Pons (tissue), 1 donor: ENCODE measurements around the gene EVC2.
"Not testable (repeated sequence)": the region's sequence is repeated elsewhere in the genome, so short reads cannot be mapped to it uniquely, and the experiment has no call there.

Experiments
- DNase-seq: peaks from one replicate; pipeline ENCODE4 v3.0.0-alpha.2; 2016; ENCODE audit warnings: low spot score

The EVC2 gene

GRCh38 chr4:5629542-5629941 lies 78.8 kb downstream of the EVC2 start:
- no peak for DNase-seq

- DNase-seq = no peak
These were observed 81.4 kb downstream of the EVC2 start for GRCh38 chr4:5626913-5627312.

- DNase-seq = no peak
These were observed 85.8 kb downstream of the EVC2 start for GRCh38 chr4:5622596-5622995.

- DNase-seq = no peak
These were observed 88.3 kb downstream of the EVC2 start for GRCh38 chr4:5619913-5620625.

- no peak for DNase-seq
These were observed 90.1 kb downstream of the EVC2 start for GRCh38 chr4:5618051-5618960.

GRCh38 chr4:5616331-5616950 lies 91.9 kb downstream of the EVC2 start:
- DNase-seq = no peak

- DNase-seq = no peak
These were observed 92.8 kb downstream of the EVC2 start for GRCh38 chr4:5615496-5616075.

- DNase-seq = no peak
These were observed 96.6 kb downstream of the EVC2 start for GRCh38 chr4:5611750-5612149.

- DNase-seq = no peak
These were observed 98.9 kb downstream of the EVC2 start for GRCh38 chr4:5609306-5610007.

GRCh38 chr4:5593828-5594227 lies 114.5 kb downstream of the EVC2 start:
- not testable (repeated sequence) for DNase-seq

GRCh38 chr4:5592272-5592671 lies 116.1 kb downstream of the EVC2 start:
- no peak for DNase-seq

- DNase-seq = no peak
These were observed 118.9 kb downstream of the EVC2 start for GRCh38 chr4:5589495-5589894.

- no peak for DNase-seq
These were observed 120.3 kb downstream of the EVC2 start for GRCh38 chr4:5588046-5588445.

- no peak for DNase-seq
These were observed 132.4 kb downstream of the EVC2 start for GRCh38 chr4:5575941-5576340.

GRCh38 chr4:5574386-5574785 lies 134.0 kb downstream of the EVC2 start:
- DNase-seq = no peak

- no peak for DNase-seq
These were observed 134.4 kb downstream of the EVC2 start for GRCh38 chr4:5573965-5574364.

GRCh38 chr4:5572751-5573150 lies 135.6 kb downstream of the EVC2 start:
- no peak for DNase-seq

- DNase-seq = no peak
These were observed 136.2 kb downstream of the EVC2 start for GRCh38 chr4:5572114-5572513.

- no peak for DNase-seq
These were observed 136.7 kb downstream of the EVC2 start for GRCh38 chr4:5571646-5572045.

- DNase-seq = no peak
These were observed 138.9 kb downstream of the EVC2 start for GRCh38 chr4:5569451-5569850.

- DNase-seq = no peak
These were observed 139.4 kb downstream of the EVC2 start for GRCh38 chr4:5568931-5569330.

GRCh38 chr4:5568336-5568735 lies 140.0 kb downstream of the EVC2 start:
- no peak for DNase-seq
